ENCODE data around the gene RNASE11.

The RNASE11 gene

DNA sequence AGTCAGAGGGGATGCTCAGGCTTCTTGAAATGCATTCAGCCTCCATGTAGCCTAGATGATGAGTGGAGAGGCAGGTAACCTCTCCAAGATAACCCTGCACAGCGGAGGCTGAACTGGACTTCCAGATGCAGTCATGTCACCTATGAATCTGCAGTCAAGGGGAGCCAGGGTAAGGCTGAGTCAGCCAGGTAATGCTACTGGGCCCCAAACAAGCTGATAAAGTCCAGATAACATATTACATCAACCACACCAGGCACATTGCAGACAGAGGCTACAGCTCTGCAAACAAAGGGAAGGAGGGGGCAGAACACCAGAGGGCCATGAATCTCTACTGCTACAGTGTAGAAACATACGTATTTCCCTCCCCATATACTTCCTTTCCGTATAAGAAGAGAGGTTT, 40.9 kb downstream of the RNASE11 start:
- no peak for DNase-seq (ENCODE audit: extremely low read depth in 1 of 2, low read depth in 1 of 2)

DNA sequence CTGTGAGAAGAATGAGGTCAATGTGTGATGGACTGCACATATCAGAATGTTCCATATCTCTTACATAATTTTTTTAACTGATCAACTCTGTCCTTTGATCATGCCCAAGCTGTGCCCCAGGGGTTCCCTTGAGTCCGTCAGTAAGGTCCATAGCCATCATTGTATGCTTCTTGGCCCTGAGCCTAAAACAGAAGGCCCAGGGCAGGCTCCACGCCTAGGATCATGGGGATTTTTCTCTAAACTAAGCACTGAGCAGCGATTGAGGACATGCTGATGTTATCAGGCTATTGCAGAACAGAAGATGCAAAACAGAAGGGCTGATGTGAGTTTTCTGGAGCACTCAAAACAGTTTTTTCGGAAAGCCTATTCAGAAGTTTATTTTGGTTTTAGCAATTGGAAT, 47.9 kb downstream of the RNASE11 start:
- no peak for DNase-seq (ENCODE audit: extremely low read depth in 1 of 2, low read depth in 1 of 2)
